Neural cell (in vitro differentiated cells): ENCODE measurements around the gene RORC. TPM values are rescaled to one million over a fixed set of nuclear protein-coding genes. Genes with fewer than 3 reads are reported as not detected.

Experiments
- H2AFZ ChIP-seq: fragments of 200-600, 300-800 bp; sonication (generic), shearing (Covaris generic); 2 replicates; pipeline ENCODE4 v1.6.0; 2014; ENCODE audit warnings: low read depth, mild to moderate bottlenecking, antibody characterized with exemption, low read length, moderate library complexity
- H3F3A ChIP-seq: fragments of 200-600 bp; shearing (Covaris generic); 2 replicates; pipeline ENCODE4 v1.6.1; 2016; ENCODE audit warnings: mild to moderate bottlenecking, moderate library complexity, mixed read lengths, antibody characterized with exemption, low read length; ENCODE audit not compliant: insufficient read depth, poor library complexity, severe bottlenecking
- H3K27ac ChIP-seq: fragments of 200-600, 300-800 bp; sonication (generic), shearing (Covaris generic); 2 replicates; pipeline ENCODE4 v1.5.1; 2014; ENCODE audit warnings: mild to moderate bottlenecking, low read length, moderate library complexity
- H3K27me3 ChIP-seq: fragments of 300-800, 200-600 bp; sonication (generic), shearing (Covaris generic); 2 replicates; pipeline ENCODE4 v1.6.0; 2014; ENCODE audit warnings: mild to moderate bottlenecking, low read depth, low read length, moderate library complexity; ENCODE audit not compliant: insufficient read depth
- H3K36me3 ChIP-seq: fragments of 300-800, 200-600 bp; sonication (generic), shearing (Covaris generic); 2 replicates; pipeline ENCODE4 v1.5.1; 2014; ENCODE audit warnings: mild to moderate bottlenecking, antibody characterized with exemption, low read length, moderate library complexity; ENCODE audit not compliant: insufficient read depth
- H3K4me2 ChIP-seq: fragments of 300-800, 200-600 bp; sonication (generic), shearing (Covaris generic); 2 replicates; pipeline ENCODE4 v1.6.0; 2014; ENCODE audit warnings: mild to moderate bottlenecking, low read length
- H3K4me3 ChIP-seq: fragments of 300-800, 200-600 bp; sonication (generic), shearing (Covaris generic); 2 replicates; pipeline ENCODE4 v1.5.1; 2014; ENCODE audit warnings: mild to moderate bottlenecking, low read length, moderate library complexity
- H3K79me2 ChIP-seq: fragments of 200-600 bp; shearing (Covaris generic); replicated peaks from 2 replicates; pipeline ENCODE4 v1.6.0; 2014; ENCODE audit warnings: mild to moderate bottlenecking, low read length, moderate library complexity; ENCODE audit not compliant: insufficient read depth
- H3K9ac ChIP-seq: fragments of 300-800, 200-600 bp; sonication (generic), shearing (Covaris generic); 2 replicates; pipeline ENCODE4 v1.6.1; 2016; ENCODE audit warnings: mild to moderate bottlenecking, low read length, mixed read lengths
- H3K9me2 ChIP-seq: fragments of 200-600 bp; shearing (Covaris generic); 2 replicates; pipeline ENCODE4 v1.6.1; 2016; ENCODE audit warnings: mild to moderate bottlenecking, low read length, mixed read lengths; ENCODE audit not compliant: insufficient read depth
- H3K9me3 ChIP-seq: fragments of 200-600, 300-800 bp; sonication (generic), shearing (Covaris generic); 2 replicates; pipeline ENCODE4 v1.6.1; 2016; ENCODE audit warnings: mild to moderate bottlenecking, mixed run types, low read length, moderate library complexity, mixed read lengths
- H4K20me1 ChIP-seq: fragments of 200-600 bp; shearing (Covaris generic); 2 replicates; pipeline ENCODE4 v1.6.1; 2016; ENCODE audit warnings: mild to moderate bottlenecking, mixed run types; ENCODE audit not compliant: insufficient read depth
- CTCF ChIP-seq: fragments of 450-650 bp; IDR thresholded peaks from 2 replicates; pipeline ENCODE4 v1.5.1; 2014; ENCODE audit warnings: antibody characterized with exemption, mild to moderate bottlenecking, moderate library complexity; ENCODE audit not compliant: poor library complexity, severe bottlenecking
- EP300 ChIP-seq: fragments of 450-650 bp; conservative IDR thresholded peaks from 2 replicates; pipeline ENCODE4 v1.6.1; 2014; ENCODE audit warnings: antibody characterized with exemption, mild to moderate bottlenecking, moderate library complexity; ENCODE audit not compliant: poor library complexity, severe bottlenecking
- EZH2 ChIP-seq: fragments of 200-600, 300-800 bp; shearing (Covaris generic), sonication (generic); IDR thresholded peaks from 2 replicates; pipeline ENCODE4 v1.6.1; 2014; ENCODE audit warnings: antibody characterized with exemption, low read length, borderline replicate concordance, mild to moderate bottlenecking; ENCODE audit not compliant: insufficient read depth, poor library complexity, severe bottlenecking
- MXI1 ChIP-seq: fragments of 450-650 bp; conservative IDR thresholded peaks from 2 replicates; pipeline ENCODE4 v1.6.1; 2014; ENCODE audit warnings: antibody characterized with exemption, mild to moderate bottlenecking; ENCODE audit not compliant: poor library complexity, severe bottlenecking
- POLR2AphosphoS5 ChIP-seq: IDR thresholded peaks from 2 replicates; pipeline ENCODE4 v1.6.1; 2012
- RAD21 ChIP-seq: fragments of 450-650 bp; conservative IDR thresholded peaks from 2 replicates; pipeline ENCODE4 v1.6.1; 2014; ENCODE audit warnings: antibody characterized with exemption, mild to moderate bottlenecking, moderate library complexity
- SMC3 ChIP-seq: fragments of 450-650 bp; conservative IDR thresholded peaks from 2 replicates; pipeline ENCODE4 v1.6.1; 2014; ENCODE audit warnings: antibody characterized with exemption, mild to moderate bottlenecking, moderate library complexity; ENCODE audit not compliant: poor library complexity
- TAF1 ChIP-seq: IDR thresholded peaks from 2 replicates; pipeline ENCODE4 v1.6.1; 2012; ENCODE audit warnings: low read depth
- polyA plus RNA-seq: library from polyadenylated mRNA; depleted of rRNA; stranded (reverse); fragments of >200 nt; gene quantifications from 2 replicates; pipeline ENCODE4 v1.2.3, GENCODE V29; 2014
- TF ChIP-seq, protein P1 (sequence below): IDR thresholded peaks from 2 replicates; pipeline ENCODE4 v1.6.1; 2012; ENCODE audit warnings: borderline replicate concordance

RORC gene
- polyA plus RNA-seq, 1 donor from 2014 or later, result 0.45 TPM

DNA sequence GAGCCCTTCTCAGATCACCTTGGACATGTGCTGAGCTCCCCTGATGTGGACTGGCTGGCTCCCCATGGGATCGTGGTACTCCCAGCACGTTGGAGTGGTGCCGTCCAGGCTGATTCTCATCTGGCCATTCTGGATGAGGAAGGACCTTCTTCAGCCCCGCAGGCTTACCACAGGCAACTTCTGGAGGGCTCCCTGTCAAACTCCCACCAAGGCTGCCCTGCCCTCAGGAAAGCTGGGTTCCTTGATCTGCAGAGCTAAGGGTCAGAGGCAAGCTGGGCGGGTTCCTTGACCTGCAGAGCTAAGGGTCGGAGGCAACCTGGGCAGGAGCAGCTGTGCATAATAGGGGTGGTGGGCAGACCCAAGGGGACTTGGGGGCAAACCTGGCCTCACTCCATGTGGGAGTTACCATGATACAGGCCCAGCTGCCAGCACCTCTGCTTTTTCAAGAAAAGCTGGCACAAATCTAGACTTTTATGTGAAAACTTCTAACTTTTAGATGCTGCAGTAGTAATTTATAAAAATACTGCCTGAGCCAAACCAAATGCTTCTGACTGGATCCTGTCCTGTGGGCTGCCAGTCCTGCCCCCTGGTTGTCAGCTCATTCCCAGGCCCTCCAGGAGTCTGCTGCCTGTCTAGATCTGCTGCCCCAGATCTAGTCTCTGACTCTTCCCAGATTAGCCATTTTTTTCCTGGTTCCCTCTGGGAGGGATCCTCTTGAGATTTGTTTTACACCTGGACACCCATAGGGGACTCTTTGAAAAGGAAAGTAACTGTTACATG lies 27.5 kb upstream of the RORC start:
- H3K27ac ChIP-seq, result no peak overlapping the region
- no peak overlapping the region for H3K4me3 ChIP-seq
- H3K36me3 ChIP-seq, result no peaks in the 10 kb centered on the region
- no peaks in the 10 kb centered on the region for H3F3A ChIP-seq
- H2AFZ ChIP-seq, result no peak overlapping the region
- no peaks in the 10 kb centered on the region for H3K9me3 ChIP-seq
- H4K20me1 ChIP-seq, result no peaks in the 10 kb centered on the region
- H3K79me2 ChIP-seq, result no peaks in the 10 kb centered on the region
- TF ChIP-seq MXI1 (no peak), SMC3 (no peak), TAF1 (no peak), POLR2AphosphoS5 (no peak), EZH2 (no peak), EP300 (no peak)
- TF ChIP-seq, protein P1, sequence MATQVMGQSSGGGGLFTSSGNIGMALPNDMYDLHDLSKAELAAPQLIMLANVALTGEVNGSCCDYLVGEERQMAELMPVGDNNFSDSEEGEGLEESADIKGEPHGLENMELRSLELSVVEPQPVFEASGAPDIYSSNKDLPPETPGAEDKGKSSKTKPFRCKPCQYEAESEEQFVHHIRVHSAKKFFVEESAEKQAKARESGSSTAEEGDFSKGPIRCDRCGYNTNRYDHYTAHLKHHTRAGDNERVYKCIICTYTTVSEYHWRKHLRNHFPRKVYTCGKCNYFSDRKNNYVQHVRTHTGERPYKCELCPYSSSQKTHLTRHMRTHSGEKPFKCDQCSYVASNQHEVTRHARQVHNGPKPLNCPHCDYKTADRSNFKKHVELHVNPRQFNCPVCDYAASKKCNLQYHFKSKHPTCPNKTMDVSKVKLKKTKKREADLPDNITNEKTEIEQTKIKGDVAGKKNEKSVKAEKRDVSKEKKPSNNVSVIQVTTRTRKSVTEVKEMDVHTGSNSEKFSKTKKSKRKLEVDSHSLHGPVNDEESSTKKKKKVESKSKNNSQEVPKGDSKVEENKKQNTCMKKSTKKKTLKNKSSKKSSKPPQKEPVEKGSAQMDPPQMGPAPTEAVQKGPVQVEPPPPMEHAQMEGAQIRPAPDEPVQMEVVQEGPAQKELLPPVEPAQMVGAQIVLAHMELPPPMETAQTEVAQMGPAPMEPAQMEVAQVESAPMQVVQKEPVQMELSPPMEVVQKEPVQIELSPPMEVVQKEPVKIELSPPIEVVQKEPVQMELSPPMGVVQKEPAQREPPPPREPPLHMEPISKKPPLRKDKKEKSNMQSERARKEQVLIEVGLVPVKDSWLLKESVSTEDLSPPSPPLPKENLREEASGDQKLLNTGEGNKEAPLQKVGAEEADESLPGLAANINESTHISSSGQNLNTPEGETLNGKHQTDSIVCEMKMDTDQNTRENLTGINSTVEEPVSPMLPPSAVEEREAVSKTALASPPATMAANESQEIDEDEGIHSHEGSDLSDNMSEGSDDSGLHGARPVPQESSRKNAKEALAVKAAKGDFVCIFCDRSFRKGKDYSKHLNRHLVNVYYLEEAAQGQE, result no peak
- no peak overlapping the region for H3K4me2 ChIP-seq
- no peaks in the 10 kb centered on the region for H3K9me2 ChIP-seq
- H3K9ac ChIP-seq, result no peak overlapping the region
- H3K27me3 ChIP-seq, result no peaks in the 10 kb centered on the region

DNA sequence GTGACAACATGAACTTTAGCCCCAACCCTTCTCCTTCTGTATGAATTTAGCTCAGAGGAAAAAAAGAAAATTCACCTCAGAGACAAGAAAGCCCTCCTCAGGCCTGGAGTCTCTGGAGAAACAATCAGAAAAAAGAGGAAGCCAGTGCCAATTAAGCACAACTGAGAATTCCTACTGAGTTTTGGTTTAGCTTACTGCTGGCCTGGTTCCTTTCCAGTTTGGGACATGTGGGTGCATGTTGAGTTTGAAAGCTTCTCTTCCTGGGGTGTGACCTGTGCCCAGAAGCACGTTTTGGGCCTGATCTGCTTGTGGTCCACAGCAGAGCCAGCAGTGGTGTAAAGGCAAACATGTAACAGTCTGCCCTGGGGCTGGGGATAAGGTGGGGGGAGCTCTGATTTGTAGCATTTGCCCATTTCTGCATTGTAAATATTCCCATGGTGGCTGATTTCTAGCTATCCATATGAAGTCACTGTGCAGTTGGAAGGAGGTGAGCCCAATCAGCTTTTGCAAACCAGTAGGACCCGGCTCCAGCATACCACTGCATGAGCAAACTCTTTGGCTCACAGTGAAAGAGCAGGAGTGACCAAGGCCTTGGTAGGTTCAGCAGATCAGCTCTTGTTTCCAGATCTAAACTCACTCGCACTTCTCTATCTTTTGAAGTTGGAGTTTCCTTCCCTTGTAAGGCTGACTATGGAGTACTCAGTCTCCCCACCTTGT lies 26.6 kb upstream of the RORC start:
- no peak overlapping the region for H3K9ac ChIP-seq
- no peaks in the 10 kb centered on the region for H3F3A ChIP-seq
- no peaks in the 10 kb centered on the region for H3K36me3 ChIP-seq
- no peaks in the 10 kb centered on the region for H3K9me3 ChIP-seq
- no peak overlapping the region for H3K4me3 ChIP-seq
- H4K20me1 ChIP-seq, result no peaks in the 10 kb centered on the region
- TF ChIP-seq MXI1 (no peak), POLR2AphosphoS5 (no peak), EZH2 (no peak), CTCF (no peak), EP300 (no peak), TAF1 (no peak), RAD21 (no peak), SMC3 (no peak)
- TF ChIP-seq, protein P1, result no peak
- H3K4me2 ChIP-seq, result no peak overlapping the region
- H3K27ac ChIP-seq, result no peak overlapping the region
- H3K27me3 ChIP-seq, result no peaks in the 10 kb centered on the region
- H2AFZ ChIP-seq, result no peak overlapping the region
- H3K79me2 ChIP-seq, result no peaks in the 10 kb centered on the region
- no peaks in the 10 kb centered on the region for H3K9me2 ChIP-seq
